IMR-90 (cell line): ENCODE data around the gene RUSF1. TPM values are rescaled to one million over a fixed set of nuclear protein-coding genes. Genes with fewer than 3 reads are reported as not detected.

Source experiments
- ATAC-seq: fragments of 200-7000 bp; cut with Tn5 transposase; 2 replicates; pipeline ENCODE4 v1.9.1; 2020; ENCODE audit warnings: low read depth, mild to moderate bottlenecking, moderate library complexity
- BruUV-seq: library from RNA; stranded (reverse); fragments of 400-500 nt; replicated peaks from 2 replicates; lab custom pipeline; 2021; lab: Mats Ljungman, UMichigan
- CTCF ChIA-PET: fragments of 300-600 bp; formaldehyde crosslinking; extraction: SDS; loops from one replicate; lab custom pipeline; 2021; ENCODE audit warnings: antibody characterized with exemption; lab: Yijun Ruan, JAX
- POLR2A ChIA-PET: fragments of 300-600 bp; sonication (Branson Sonifier 250); formaldehyde crosslinking; loops from one replicate; lab custom pipeline; 2022; ENCODE audit warnings: antibody characterized with exemption; ENCODE audit not compliant: unreplicated experiment; lab: Charles Lee
- DNase-seq: peaks from one replicate; pipeline ENCODE4 v3.0.0; 2013
- H2AFZ ChIP-seq: replicated peaks from 2 replicates; pipeline ENCODE3; 2013; ENCODE audit warnings: low read length, mild to moderate bottlenecking; ENCODE audit not compliant: poor library complexity
- H2AK5ac ChIP-seq: 2 replicates; pipeline ENCODE4 v1.6.1; 2013; ENCODE audit warnings: low read depth, low read length, inconsistent platforms
- H2AK9ac ChIP-seq: replicated peaks from 2 replicates; pipeline ENCODE3; 2013; ENCODE audit warnings: mild to moderate bottlenecking, low read depth, low read length, moderate library complexity; ENCODE audit not compliant: poor library complexity
- H2BK120ac ChIP-seq: 2 replicates; pipeline ENCODE4 v1.6.1; 2013; ENCODE audit warnings: low read depth, low read length, inconsistent platforms
- H2BK15ac ChIP-seq: 3 replicates; pipeline ENCODE4 v1.6.1; 2013; ENCODE audit warnings: low read depth, low read length, inconsistent platforms
- H2BK20ac ChIP-seq: 2 replicates; pipeline ENCODE4 v1.6.1; 2013; ENCODE audit warnings: low read depth, mild to moderate bottlenecking, inconsistent platforms, low read length, moderate library complexity
- H2BK5ac ChIP-seq: 2 replicates; pipeline ENCODE4 v1.6.1; 2013; ENCODE audit warnings: mild to moderate bottlenecking, low read depth, low read length, inconsistent platforms; ENCODE audit not compliant: poor library complexity, severe bottlenecking
- H3K14ac ChIP-seq: replicated peaks from 2 replicates; pipeline ENCODE4 v1.6.1; 2013; ENCODE audit warnings: low read depth, low read length, inconsistent platforms
- H3K18ac ChIP-seq: 2 replicates; pipeline ENCODE4 v1.6.1; 2013; ENCODE audit warnings: low read depth, low read length, control low read depth
- H3K23ac ChIP-seq: 2 replicates; pipeline ENCODE4 v1.6.1; 2013; ENCODE audit warnings: low read depth, low read length, inconsistent platforms
- H3K27ac ChIP-seq: 2 replicates; pipeline ENCODE4 v1.5.1; 2013; ENCODE audit warnings: mild to moderate bottlenecking, control low read depth, low read length; ENCODE audit not compliant: insufficient read depth
- H3K27me3 ChIP-seq: 2 replicates; pipeline ENCODE4 v1.6.1; 2013; ENCODE audit warnings: low read length; ENCODE audit not compliant: control insufficient read depth, insufficient read depth
- H3K36me3 ChIP-seq: 2 replicates; pipeline ENCODE4 v1.6.1; 2013; ENCODE audit warnings: low read length, mixed read lengths; ENCODE audit not compliant: control insufficient read depth, insufficient read depth
- H3K4ac ChIP-seq: 2 replicates; pipeline ENCODE4 v1.6.1; 2013; ENCODE audit warnings: low read depth, low read length, inconsistent platforms
- H3K4me1 ChIP-seq: 2 replicates; pipeline ENCODE4 v1.6.1; 2013; ENCODE audit warnings: low read length, mixed read lengths; ENCODE audit not compliant: control insufficient read depth, insufficient read depth
- H3K4me2 ChIP-seq: 2 replicates; pipeline ENCODE4 v1.6.1; 2013; ENCODE audit warnings: low read depth, mild to moderate bottlenecking, control low read depth, low read length, moderate library complexity
- H3K4me3 ChIP-seq: 2 replicates; pipeline ENCODE4 v1.5.1; 2013; ENCODE audit warnings: low read depth, mild to moderate bottlenecking, control low read depth, low read length, moderate library complexity; ENCODE audit not compliant: insufficient read depth
- H3K56ac ChIP-seq: 2 replicates; pipeline ENCODE4 v1.6.1; 2013; ENCODE audit warnings: low read length, inconsistent platforms; ENCODE audit not compliant: insufficient read depth; ENCODE audit errors: extremely low read depth
- H3K79me1 ChIP-seq, 2 experiments: 2 replicates each; pipeline ENCODE4 v1.6.1; 2013; ENCODE audit warnings: low read length in 2 of 2, inconsistent platforms in 1 of 2, low read depth in 1 of 2
- H3K9ac ChIP-seq: 2 replicates; pipeline ENCODE4 v1.6.1; 2013; ENCODE audit warnings: low read depth, low read length, control low read depth
- H3K9me1 ChIP-seq: 2 replicates; pipeline ENCODE4 v1.6.1; 2013; ENCODE audit warnings: low read length, inconsistent platforms; ENCODE audit not compliant: insufficient read depth
- H3K9me3 ChIP-seq: 2 replicates; pipeline ENCODE4 v1.6.1; 2013; ENCODE audit warnings: low read length; ENCODE audit not compliant: control insufficient read depth, insufficient read depth
- H4K20me1 ChIP-seq: 2 replicates; pipeline ENCODE4 v1.6.1; 2013; ENCODE audit warnings: low read length, inconsistent platforms; ENCODE audit not compliant: insufficient read depth
- H4K5ac ChIP-seq: 2 replicates; pipeline ENCODE4 v1.6.1; 2013; ENCODE audit warnings: mild to moderate bottlenecking, low read depth, low read length, control low read depth
- H4K8ac ChIP-seq, 2 experiments: 2 replicates each; pipeline ENCODE4 v1.6.1; 2013; ENCODE audit warnings: low read depth in 2 of 2, low read length in 2 of 2, control low read depth in 1 of 2, inconsistent platforms in 1 of 2
- H4K91ac ChIP-seq: 2 replicates; pipeline ENCODE4 v1.6.1; 2013; ENCODE audit warnings: low read depth, low read length, inconsistent platforms; ENCODE audit not compliant: insufficient read depth
- BHLHE40 ChIP-seq: fragments of 150-350 bp; IDR thresholded peaks from 2 replicates; pipeline ENCODE4 v1.6.1; 2016; ENCODE audit warnings: mild to moderate bottlenecking, low read depth, low read length
- CEBPB ChIP-seq: IDR thresholded peaks from 2 replicates; pipeline ENCODE4 v1.6.1; 2012; ENCODE audit warnings: low read depth, low read length, improper control_type of control experiment
- CHD1 ChIP-seq: IDR thresholded peaks from 2 replicates; pipeline ENCODE4 v1.6.1; 2012; ENCODE audit warnings: low read depth, low read length, improper control_type of control experiment
- CTCF ChIP-seq: conservative IDR thresholded peaks from 2 replicates; pipeline ENCODE4 v1.5.1; 2012; ENCODE audit warnings: mild to moderate bottlenecking, low read depth, low read length, improper control_type of control experiment
- FOS ChIP-seq: fragments of 150-350 bp; IDR thresholded peaks from 2 replicates; pipeline ENCODE4 v1.6.1; 2016; ENCODE audit warnings: low read depth, low read length
- MAFK ChIP-seq: IDR thresholded peaks from 2 replicates; pipeline ENCODE4 v1.6.1; 2012; ENCODE audit warnings: low read depth, low read length, improper control_type of control experiment
- MAZ ChIP-seq: IDR thresholded peaks from 2 replicates; pipeline ENCODE4 v1.6.1; 2012; ENCODE audit warnings: low read depth, mild to moderate bottlenecking, low read length, improper control_type of control experiment, moderate library complexity, borderline replicate concordance
- MXI1 ChIP-seq: IDR thresholded peaks from 2 replicates; pipeline ENCODE4 v1.6.1; 2012; ENCODE audit warnings: low read depth, mild to moderate bottlenecking, low read length, moderate library complexity, borderline replicate concordance
- NFE2L2 ChIP-seq: fragments of 150-350 bp; IDR thresholded peaks from 2 replicates; pipeline ENCODE4 v1.6.1; 2016; ENCODE audit warnings: low read depth, mild to moderate bottlenecking, low read length
- POLR2A ChIP-seq: IDR thresholded peaks from 2 replicates; pipeline ENCODE4 v1.6.1; 2012; ENCODE audit warnings: mild to moderate bottlenecking, low read depth, low read length
- RAD21 ChIP-seq: IDR thresholded peaks from 2 replicates; pipeline ENCODE4 v1.6.1; 2012; ENCODE audit warnings: low read length, improper control_type of control experiment
- RCOR1 ChIP-seq: IDR thresholded peaks from 2 replicates; pipeline ENCODE4 v1.6.1; 2012; ENCODE audit warnings: mild to moderate bottlenecking, low read length, improper control_type of control experiment; ENCODE audit not compliant: insufficient replicate concordance
- RFX5 ChIP-seq: IDR thresholded peaks from 2 replicates; pipeline ENCODE4 v1.8.0; 2012; ENCODE audit warnings: low read depth, mild to moderate bottlenecking, low read length, moderate library complexity
- SMC3 ChIP-seq: fragments of 150-350 bp; IDR thresholded peaks from 2 replicates; pipeline ENCODE4 v1.6.1; 2016; ENCODE audit warnings: low read depth, mild to moderate bottlenecking, antibody characterized with exemption, low read length, moderate library complexity
- USF2 ChIP-seq: fragments of 150-350 bp; IDR thresholded peaks from 2 replicates; pipeline ENCODE4 v1.6.1; 2017; ENCODE audit warnings: mild to moderate bottlenecking, antibody characterized with exemption, low read length, low read depth
- WGBS, 2 experiments: methylation state at CpG; one replicate each; pipeline versions ENCODE4 v1.1.5 to v1.1.7; 2013; ENCODE audit warnings: missing lambda C conversion rate in 2 of 2; ENCODE audit not compliant: insufficient read length in 1 of 2; ENCODE audit errors: extremely low coverage in 2 of 2; 5-methylcytosine and 5-hydroxymethylcytosine counted together
- dilution Hi-C: fragments of 300-500 bp; cut with HindIII; formaldehyde crosslinking; loops from one replicate; pipeline ENCODE4 v1.14.3; 2018; ENCODE audit warnings: low sequenced_read_pairs; ENCODE audit not compliant: unreplicated experiment
- in situ Hi-C: fragments of 300-500 bp; cut with MboI; formaldehyde crosslinking; loops from 3 replicates; pipeline ENCODE4 v1.14.3; 2019; ENCODE audit warnings: low sequenced_read_pairs, inconsistent platforms, mixed read lengths
- intact Hi-C: fragments of 100-400 bp; cut with micrococcal nuclease; formaldehyde crosslinking; loops from 2 replicates; pipeline ENCODE4 v1.10.0; 2022
- polyA plus RNA-seq, 3 experiments: library from polyadenylated mRNA; depleted of rRNA; stranded (reverse); fragments of >200 nt; gene quantifications; 2 replicates each; pipeline ENCODE4 v1.2.3, GENCODE V29; 2012; ENCODE audit warnings: low replicate concordance in 1 of 3
- total RNA-seq: library from RNA; depleted of rRNA; stranded (reverse); fragments of >200 nt; gene quantifications from 2 replicates; pipeline ENCODE4 v1.2.3, GENCODE V29; 2012

Gene RUSF1
- total and polyA plus RNA-seq, 2 of the 4 experiments (the other 2 are of a cell fraction): 22.9 to 65.0 TPM

GRCh38 chr16:31476303-31477219, 31.6 kb downstream of the RUSF1 start:
- Histone ChIP-seq H3K9ac (no peak overlapping the region), H2BK15ac (no peak overlapping the region), H2AFZ (no peak overlapping the region), H3K27ac (no peak overlapping the region), H4K8ac (no peak overlapping the region), H3K4me1 (peaks cover 6% of the 10 kb centered on the region; the same call in 1 of the 2 replicates), H3K14ac (no peak overlapping the region), H4K20me1 (peaks cover 66% of the 10 kb centered on the region), H2BK120ac (no peak overlapping the region), H3K9me3 (no peaks in the 10 kb centered on the region), H3K27me3 (no peaks in the 10 kb centered on the region), H4K5ac (no peak overlapping the region), H3K4me3 (no peak overlapping the region), H3K23ac (no peak overlapping the region), H2AK9ac (no peak overlapping the region), H2AK5ac (no peak overlapping the region), H3K9me1 (peaks cover 21% of the 10 kb centered on the region), H3K4me2 (no peak overlapping the region), H3K18ac (no peak overlapping the region), H3K4ac (no peak overlapping the region), H3K79me1 (peaks cover 16 to 59% of the 10 kb centered on the region in 2 experiments; a peak in 3 of 4 replicates), H3K56ac (no peak overlapping the region), H2BK20ac (no peak overlapping the region), H2BK5ac (no peak overlapping the region), H3K36me3 (peaks cover 56% of the 10 kb centered on the region), H4K91ac (no peak overlapping the region)
- ATAC-seq: no peak
- dilution Hi-C loops: no loop called here
- POLR2A ChIA-PET: no interaction called here
- no peak for DNase-seq
- WGBS, 2 experiments: 78% methylated on average over 20 of the region's 68 CpGs; no CpG with 5 or more reads in 1 of the 2 experiments
- no TSS peak for BruUV-seq
- CTCF ChIA-PET: no interaction called here
- in situ Hi-C loops: no loop called here
- intact Hi-C loops: no loop called here
- TF ChIP-seq NFE2L2: no peak
- no peak for TF ChIP-seq RFX5
- TF ChIP-seq BHLHE40: no peak
- TF ChIP-seq CEBPB: no peak
- TF ChIP-seq MAZ: no peak
- no peak for TF ChIP-seq USF2
- TF ChIP-seq RCOR1: no peak
- no peak for TF ChIP-seq SMC3
- TF ChIP-seq CHD1: no peak
- no peak for TF ChIP-seq MXI1
- no peak for TF ChIP-seq CTCF
- TF ChIP-seq POLR2A: no peak
- TF ChIP-seq FOS: no peak
- TF ChIP-seq MAFK: no peak
- no peak for TF ChIP-seq RAD21
